IMR-90 (cell line): Measurements from ENCODE around the gene ACER1.

ENCODE experiments used
- BHLHE40 ChIP-seq: fragments of 150-350 bp; IDR thresholded peaks from 2 replicates; pipeline ENCODE4 v1.6.1; 2016; ENCODE audit warnings: mild to moderate bottlenecking, low read depth, low read length
- CEBPB ChIP-seq: IDR thresholded peaks from 2 replicates; pipeline ENCODE4 v1.6.1; 2012; ENCODE audit warnings: low read depth, low read length, improper control_type of control experiment
- CHD1 ChIP-seq: IDR thresholded peaks from 2 replicates; pipeline ENCODE4 v1.6.1; 2012; ENCODE audit warnings: low read depth, low read length, improper control_type of control experiment
- FOS ChIP-seq: fragments of 150-350 bp; IDR thresholded peaks from 2 replicates; pipeline ENCODE4 v1.6.1; 2016; ENCODE audit warnings: low read depth, low read length
- MAFK ChIP-seq: IDR thresholded peaks from 2 replicates; pipeline ENCODE4 v1.6.1; 2012; ENCODE audit warnings: low read depth, low read length, improper control_type of control experiment
- MAZ ChIP-seq: IDR thresholded peaks from 2 replicates; pipeline ENCODE4 v1.6.1; 2012; ENCODE audit warnings: low read depth, mild to moderate bottlenecking, low read length, improper control_type of control experiment, moderate library complexity, borderline replicate concordance
- MXI1 ChIP-seq: IDR thresholded peaks from 2 replicates; pipeline ENCODE4 v1.6.1; 2012; ENCODE audit warnings: low read depth, mild to moderate bottlenecking, low read length, moderate library complexity, borderline replicate concordance
- POLR2A ChIP-seq: IDR thresholded peaks from 2 replicates; pipeline ENCODE4 v1.6.1; 2012; ENCODE audit warnings: mild to moderate bottlenecking, low read depth, low read length
- RAD21 ChIP-seq: IDR thresholded peaks from 2 replicates; pipeline ENCODE4 v1.6.1; 2012; ENCODE audit warnings: low read length, improper control_type of control experiment
- RCOR1 ChIP-seq: IDR thresholded peaks from 2 replicates; pipeline ENCODE4 v1.6.1; 2012; ENCODE audit warnings: mild to moderate bottlenecking, low read length, improper control_type of control experiment; ENCODE audit not compliant: insufficient replicate concordance
- RFX5 ChIP-seq: IDR thresholded peaks from 2 replicates; pipeline ENCODE4 v1.8.0; 2012; ENCODE audit warnings: low read depth, mild to moderate bottlenecking, low read length, moderate library complexity
- TF ChIP-seq, protein P1 (sequence below): conservative IDR thresholded peaks from 2 replicates; pipeline ENCODE4 v1.5.1; 2012; ENCODE audit warnings: mild to moderate bottlenecking, low read depth, low read length, improper control_type of control experiment
- TF ChIP-seq, protein P2 (sequence below): fragments of 150-350 bp; IDR thresholded peaks from 2 replicates; pipeline ENCODE4 v1.6.1; 2017; ENCODE audit warnings: mild to moderate bottlenecking, antibody characterized with exemption, low read length, low read depth

DNA sequence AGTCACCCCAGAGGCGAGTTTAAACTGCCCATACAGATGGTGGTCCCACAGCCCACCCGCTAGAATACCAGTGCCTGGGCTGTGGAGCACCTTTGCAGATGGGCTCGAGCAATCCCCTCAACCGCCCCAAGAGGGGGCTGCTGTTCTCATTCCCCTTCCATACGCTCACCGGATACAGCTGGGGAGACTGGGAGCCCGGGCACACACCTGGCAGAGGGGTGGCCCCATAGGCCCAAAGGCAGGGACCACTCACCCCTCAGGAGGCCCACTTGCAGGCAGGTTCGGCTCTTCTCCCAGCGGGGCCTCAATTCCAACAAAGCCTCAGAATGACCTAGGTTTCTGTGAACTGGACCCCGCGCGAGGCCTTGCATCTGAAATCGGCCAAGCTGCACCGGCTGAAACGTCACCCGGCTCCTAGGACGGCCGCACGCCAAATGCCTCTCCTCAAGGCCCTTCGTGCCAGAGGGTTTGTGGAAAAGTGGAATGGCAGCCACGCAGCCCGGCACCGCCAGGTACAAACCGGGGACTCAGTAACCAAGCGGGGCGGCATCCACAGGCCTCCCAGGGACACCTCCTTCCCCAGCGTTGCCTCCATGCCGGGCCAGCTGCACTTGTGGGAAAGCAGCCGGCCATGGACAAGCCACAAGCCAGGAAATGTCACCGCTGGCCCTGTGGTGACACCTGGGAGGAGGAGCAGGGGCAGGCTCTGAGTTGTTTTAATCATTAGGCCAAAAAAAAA is 72.3 kb downstream of the ACER1 start:
- TF ChIP-seq MAZ = no peak
- TF ChIP-seq, protein P1, sequence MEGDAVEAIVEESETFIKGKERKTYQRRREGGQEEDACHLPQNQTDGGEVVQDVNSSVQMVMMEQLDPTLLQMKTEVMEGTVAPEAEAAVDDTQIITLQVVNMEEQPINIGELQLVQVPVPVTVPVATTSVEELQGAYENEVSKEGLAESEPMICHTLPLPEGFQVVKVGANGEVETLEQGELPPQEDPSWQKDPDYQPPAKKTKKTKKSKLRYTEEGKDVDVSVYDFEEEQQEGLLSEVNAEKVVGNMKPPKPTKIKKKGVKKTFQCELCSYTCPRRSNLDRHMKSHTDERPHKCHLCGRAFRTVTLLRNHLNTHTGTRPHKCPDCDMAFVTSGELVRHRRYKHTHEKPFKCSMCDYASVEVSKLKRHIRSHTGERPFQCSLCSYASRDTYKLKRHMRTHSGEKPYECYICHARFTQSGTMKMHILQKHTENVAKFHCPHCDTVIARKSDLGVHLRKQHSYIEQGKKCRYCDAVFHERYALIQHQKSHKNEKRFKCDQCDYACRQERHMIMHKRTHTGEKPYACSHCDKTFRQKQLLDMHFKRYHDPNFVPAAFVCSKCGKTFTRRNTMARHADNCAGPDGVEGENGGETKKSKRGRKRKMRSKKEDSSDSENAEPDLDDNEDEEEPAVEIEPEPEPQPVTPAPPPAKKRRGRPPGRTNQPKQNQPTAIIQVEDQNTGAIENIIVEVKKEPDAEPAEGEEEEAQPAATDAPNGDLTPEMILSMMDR = peak; percentile 46
- TF ChIP-seq RAD21 = peak; percentile 42
- TF ChIP-seq POLR2A = no peak
- TF ChIP-seq MAFK = no peak
- no peak for TF ChIP-seq MXI1
- TF ChIP-seq RCOR1 = no peak
- no peak for TF ChIP-seq RFX5
- TF ChIP-seq CEBPB = no peak
- no peak for TF ChIP-seq CHD1
- TF ChIP-seq, protein P2, sequence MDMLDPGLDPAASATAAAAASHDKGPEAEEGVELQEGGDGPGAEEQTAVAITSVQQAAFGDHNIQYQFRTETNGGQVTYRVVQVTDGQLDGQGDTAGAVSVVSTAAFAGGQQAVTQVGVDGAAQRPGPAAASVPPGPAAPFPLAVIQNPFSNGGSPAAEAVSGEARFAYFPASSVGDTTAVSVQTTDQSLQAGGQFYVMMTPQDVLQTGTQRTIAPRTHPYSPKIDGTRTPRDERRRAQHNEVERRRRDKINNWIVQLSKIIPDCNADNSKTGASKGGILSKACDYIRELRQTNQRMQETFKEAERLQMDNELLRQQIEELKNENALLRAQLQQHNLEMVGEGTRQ = no peak
- TF ChIP-seq FOS = no peak
- no peak for TF ChIP-seq BHLHE40
